Fibroblast of upper back skin (primary cell): ENCODE measurements around the gene ZNF506.
"Not testable (repeated sequence)": the region's sequence is repeated elsewhere in the genome, so short reads cannot be mapped to it uniquely, and the experiment has no call there.

ENCODE experiments used
- DNase-seq: peaks from one replicate; pipeline ENCODE4 v3.0.0-alpha.2; 2013

ZNF506 gene

GRCh38 chr19:19743921-19744320 lies 77.6 kb downstream of the ZNF506 start:
- not testable (repeated sequence) for DNase-seq

- DNase-seq: no peak
These were observed 78.4 kb downstream of the ZNF506 start for GRCh38 chr19:19743176-19743575.

GRCh38 chr19:19742773-19743172 lies 78.8 kb downstream of the ZNF506 start:
- no peak for DNase-seq
